C4-2B (cell line): ENCODE measurements around the gene LSMEM2.
"Not testable (repeated sequence)": the region's sequence is repeated elsewhere in the genome, so short reads cannot be mapped to it uniquely, and the experiment has no call there.

ENCODE experiments used
- H3K27ac ChIP-seq: fragments of 450-650 bp; 2 replicates; pipeline ENCODE4 v1.5.1; 2017
- CTCF ChIP-seq: fragments of 450-650 bp; conservative IDR thresholded peaks from 2 replicates; pipeline ENCODE4 v1.5.1; 2017; ENCODE audit warnings: mild to moderate bottlenecking
- ZFX ChIP-seq: fragments of 450-650 bp; IDR thresholded peaks from 2 replicates; pipeline ENCODE4 v1.6.1; 2017

The LSMEM2 gene

DNA sequence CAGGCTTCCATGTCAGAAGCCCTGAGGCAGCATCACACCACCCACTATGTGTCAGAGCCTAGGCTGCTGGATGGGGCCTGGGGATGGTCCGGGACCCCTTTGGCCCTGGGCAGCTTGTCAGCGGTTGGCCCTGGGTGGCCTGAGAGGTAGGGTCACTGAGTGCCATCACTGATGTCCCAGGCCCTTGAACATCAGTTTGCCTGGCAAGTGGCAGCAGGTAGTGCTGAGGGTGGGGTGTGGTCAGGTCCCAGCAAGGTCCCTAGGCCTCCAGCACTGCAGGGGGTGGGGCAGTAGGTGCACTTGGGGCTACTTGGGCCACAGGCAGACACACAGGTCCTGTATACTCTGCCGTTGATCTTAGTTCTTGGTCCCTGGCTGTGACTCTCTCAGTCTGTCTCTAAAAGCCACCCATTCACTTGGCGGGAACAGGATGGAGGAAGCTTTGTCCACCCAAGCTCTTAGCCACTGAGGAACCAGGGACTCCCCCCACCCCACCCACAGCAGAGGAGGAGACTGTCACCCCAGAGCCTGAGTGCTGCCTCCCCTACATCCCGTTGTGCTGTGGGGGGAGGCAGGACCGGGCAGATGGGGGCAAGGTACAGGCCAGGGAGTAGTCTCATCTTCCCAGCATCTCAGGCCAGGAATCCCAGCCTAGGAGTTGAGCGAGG lies 37.0 kb upstream of the LSMEM2 start:
- no peak overlapping the region for H3K27ac ChIP-seq
- TF ChIP-seq ZFX (no peak), CTCF (no peak)

DNA sequence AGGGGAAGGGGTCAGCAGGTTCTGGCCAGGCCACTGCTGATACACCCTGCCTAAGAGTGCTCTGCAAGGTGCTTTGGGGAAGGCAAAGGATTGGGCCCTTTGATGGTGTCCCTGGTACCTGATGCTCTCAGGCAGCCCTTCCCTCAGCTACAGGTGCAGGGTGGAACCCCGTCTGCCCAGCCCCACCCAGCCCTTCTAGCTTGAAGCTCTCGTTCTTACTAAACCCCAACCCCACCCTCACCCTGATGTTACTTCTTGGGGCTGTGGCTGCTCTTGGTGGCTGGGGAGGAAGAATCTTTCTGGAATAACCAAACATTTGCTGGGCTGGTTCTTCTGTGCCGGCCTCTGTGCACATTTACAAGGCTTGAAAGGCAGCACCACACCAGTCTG lies 36.5 kb upstream of the LSMEM2 start:
- no peak overlapping the region for H3K27ac ChIP-seq
- TF ChIP-seq CTCF (no peak), ZFX (no peak)

GRCh38 chr3:50242851-50243542 lies 35.9 kb upstream of the LSMEM2 start:
- TF ChIP-seq CTCF, result no peak
- TF ChIP-seq ZFX, result no peak

DNA sequence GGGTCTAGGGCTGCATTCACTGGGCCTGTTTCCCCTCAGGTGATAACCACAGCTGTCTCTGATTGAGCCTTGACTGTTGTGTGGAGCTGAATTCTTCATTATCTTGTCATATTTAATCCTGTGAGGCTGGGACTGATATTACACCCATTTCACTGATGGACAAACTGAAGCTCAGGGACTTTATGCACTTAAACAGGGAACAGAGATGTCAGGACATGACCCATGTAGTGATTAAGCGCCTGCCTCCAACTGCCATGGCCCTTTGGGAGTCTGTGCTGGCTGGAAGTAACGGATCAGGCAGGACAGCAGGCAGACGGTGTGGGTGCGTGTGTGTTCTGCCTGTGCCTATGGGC lies 35.4 kb upstream of the LSMEM2 start:
- TF ChIP-seq ZFX (no peak), CTCF (no peak)
- no peak overlapping the region for H3K27ac ChIP-seq

More at GRCh38 chr3:50242851-50243542, 35.9 kb upstream of the LSMEM2 start:
- H3K27ac ChIP-seq, result no peak overlapping the region

- H3K27ac ChIP-seq, result not testable (repeated sequence)
These were observed 34.1 kb upstream of the LSMEM2 start for GRCh38 chr3:50244813-50245212.

DNA sequence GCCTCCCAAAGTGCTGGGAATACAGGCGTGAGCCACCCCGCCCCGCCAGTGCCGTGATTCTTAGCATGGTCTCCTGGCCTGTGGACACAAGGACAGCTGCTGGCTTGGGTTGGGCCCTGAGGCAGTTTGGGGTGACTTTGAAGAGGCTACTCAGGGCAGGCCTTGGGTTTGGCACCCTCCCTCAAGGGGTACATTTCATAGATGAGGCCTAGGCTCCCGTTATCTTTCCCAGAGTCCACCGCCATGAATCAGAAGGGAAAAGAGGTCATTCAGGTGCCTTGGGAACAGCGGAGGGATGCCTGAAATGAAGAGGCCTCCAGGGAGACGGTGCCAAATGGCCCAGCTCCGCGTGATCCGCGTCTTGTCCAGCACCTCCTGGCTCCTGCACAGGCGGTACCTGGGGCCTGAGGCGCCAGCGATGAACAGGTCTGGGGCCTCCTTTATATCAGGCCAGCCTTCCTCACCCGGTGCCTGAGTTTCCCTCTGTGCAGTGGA lies 33.6 kb upstream of the LSMEM2 start:
- no peak overlapping the region for H3K27ac ChIP-seq
- no peak for TF ChIP-seq ZFX
- no peak for TF ChIP-seq CTCF

GRCh38 chr3:50245831-50246516 lies 32.9 kb upstream of the LSMEM2 start:
- H3K27ac ChIP-seq, result peak overlapping the region; percentile 6; the same call in 1 of the 2 replicates
- TF ChIP-seq ZFX (no peak), CTCF (peak; percentile 97)
